ENCODE data around the gene ABHD17B.

- TF ChIP-seq CTCF (conservative IDR thresholded peaks at IDR 0.05): no peak
- TF ChIP-seq EZH2 (IDR thresholded peaks at IDR 0.05; ENCODE audit: low read depth): no peak
Observed at GRCh38 chr9:71955300-71955915, 44.4 kb upstream of the ABHD17B start.
